OCI-LY1 (cell line): ENCODE data around the gene CHPF.

Experiments used
- H2AFZ ChIP-seq: fragments of 200-600 bp; sonication (generic), shearing (Covaris generic); 2 replicates; pipeline ENCODE4 v1.6.0; 2014; ENCODE audit warnings: antibody characterized with exemption, mild to moderate bottlenecking, low read length
- H3F3A ChIP-seq: fragments of 200-600 bp; sonication (generic), shearing (Covaris generic); 2 replicates; pipeline ENCODE4 v1.6.0; 2014; ENCODE audit warnings: mild to moderate bottlenecking, antibody characterized with exemption, low read length, moderate library complexity; ENCODE audit not compliant: insufficient read depth
- H3K27ac ChIP-seq: fragments of 200-600 bp; sonication (generic); 2 replicates; pipeline ENCODE4 v1.5.1; 2014; ENCODE audit warnings: low read length, mixed run types, mild to moderate bottlenecking, low read depth; ENCODE audit not compliant: poor library complexity, severe bottlenecking
- H3K27me3 ChIP-seq: fragments of 200-600 bp; sonication (generic); 2 replicates; pipeline ENCODE4 v1.6.0; 2014; ENCODE audit warnings: antibody characterized with exemption, mild to moderate bottlenecking, low read length, moderate library complexity; ENCODE audit not compliant: insufficient read depth
- H3K36me3 ChIP-seq: fragments of 200-600 bp; sonication (generic); 2 replicates; pipeline ENCODE4 v1.6.1; 2014; ENCODE audit warnings: mild to moderate bottlenecking, antibody characterized with exemption, low read length, moderate library complexity, mixed read lengths; ENCODE audit not compliant: insufficient read depth
- H3K4me1 ChIP-seq: fragments of 200-600 bp; sonication (generic); 2 replicates; pipeline ENCODE4 v1.5.1; 2014; ENCODE audit warnings: mild to moderate bottlenecking, low read length, moderate library complexity; ENCODE audit not compliant: insufficient read depth, severe bottlenecking
- H3K4me2 ChIP-seq: fragments of 200-600 bp; sonication (generic), shearing (Covaris generic); 2 replicates; pipeline ENCODE4 v1.6.1; 2014; ENCODE audit warnings: low read length
- H3K4me3 ChIP-seq: fragments of 200-600 bp; sonication (generic); 2 replicates; pipeline ENCODE4 v1.5.1; 2014; ENCODE audit warnings: low read length, low read depth, mild to moderate bottlenecking, mixed read lengths; ENCODE audit not compliant: poor library complexity, severe bottlenecking
- H3K79me2 ChIP-seq: fragments of 200-600 bp; shearing (Covaris generic); 2 replicates; pipeline ENCODE4 v1.6.1; 2016; ENCODE audit warnings: mixed run types, low read length, mixed read lengths; ENCODE audit not compliant: insufficient read depth
- H3K9ac ChIP-seq: fragments of 200-600 bp; sonication (generic), shearing (Covaris generic); 2 replicates; pipeline ENCODE4 v1.6.1; 2014; ENCODE audit warnings: mild to moderate bottlenecking, low read length, mixed read lengths
- H3K9me2 ChIP-seq: fragments of 200-600 bp; sonication (generic), shearing (Covaris generic); 2 replicates; pipeline ENCODE4 v1.6.1; 2014; ENCODE audit warnings: low read depth, mild to moderate bottlenecking, low read length, mixed read lengths
- H3K9me3 ChIP-seq: fragments of 200-600 bp; shearing (Covaris generic); 2 replicates; pipeline ENCODE4 v1.6.1; 2014; ENCODE audit warnings: low read length, mixed read lengths
- H4K20me1 ChIP-seq: fragments of 200-600 bp; sonication (generic), shearing (Covaris generic); 2 replicates; pipeline ENCODE4 v1.6.0; 2016; ENCODE audit warnings: mild to moderate bottlenecking, low read length; ENCODE audit not compliant: insufficient read depth
- CTCF ChIP-seq: fragments of 200-600 bp; sonication (generic), shearing (Covaris generic); IDR thresholded peaks from 2 replicates; pipeline ENCODE4 v1.5.1; 2017; ENCODE audit warnings: mild to moderate bottlenecking, antibody characterized with exemption, low read length, moderate library complexity, mixed read lengths
- EZH2 ChIP-seq: fragments of 200-600 bp; sonication (generic), shearing (Covaris generic); IDR thresholded peaks from 2 replicates; pipeline ENCODE4 v1.8.0; 2017; ENCODE audit warnings: borderline replicate concordance, mixed run types, mild to moderate bottlenecking, antibody characterized with exemption, low read length, moderate library complexity, mixed read lengths

The CHPF gene

GRCh38 chr2:219562049-219563020, 18.7 kb upstream of the CHPF start:
- no peaks in the 10 kb centered on the region for H3K4me1 ChIP-seq
- no peak overlapping the region for H3K4me2 ChIP-seq
- H3K79me2 ChIP-seq: no peaks in the 10 kb centered on the region
- no peak overlapping the region for H3K4me3 ChIP-seq
- no peaks in the 10 kb centered on the region for H3K9me2 ChIP-seq
- H3K9me3 ChIP-seq: no peaks in the 10 kb centered on the region
- H2AFZ ChIP-seq: no peak overlapping the region
- H3K27me3 ChIP-seq: peaks cover 3% of the 10 kb centered on the region; the same call in 1 of the 2 replicates
- TF ChIP-seq EZH2 (no peak), CTCF (no peak)
- no peak overlapping the region for H3K9ac ChIP-seq
- H3F3A ChIP-seq: no peaks in the 10 kb centered on the region
- H3K36me3 ChIP-seq: no peaks in the 10 kb centered on the region
- no peaks in the 10 kb centered on the region for H4K20me1 ChIP-seq
- H3K27ac ChIP-seq: no peak overlapping the region

GRCh38 chr2:219561179-219562048, 17.8 kb upstream of the CHPF start:
- Histone ChIP-seq H2AFZ (no peak overlapping the region), H3K4me2 (no peak overlapping the region), H3K9ac (no peak overlapping the region), H3K9me2 (no peaks in the 10 kb centered on the region), H3K36me3 (no peaks in the 10 kb centered on the region), H3K4me1 (no peaks in the 10 kb centered on the region), H3K27ac (no peak overlapping the region), H3K4me3 (no peak overlapping the region), H3F3A (no peaks in the 10 kb centered on the region), H3K79me2 (no peaks in the 10 kb centered on the region), H3K27me3 (peaks cover 7% of the 10 kb centered on the region; the same call in 1 of the 2 replicates), H3K9me3 (no peaks in the 10 kb centered on the region), H4K20me1 (no peaks in the 10 kb centered on the region)
- TF ChIP-seq CTCF (no peak), EZH2 (no peak)

GRCh38 chr2:219560893-219561178, 17.2 kb upstream of the CHPF start:
- Histone ChIP-seq H3K4me1 (no peaks in the 10 kb centered on the region), H3K27me3 (peaks cover 7% of the 10 kb centered on the region; the same call in 1 of the 2 replicates)

More at GRCh38 chr2:219560893-219561178, 17.2 kb upstream of the CHPF start:
- H3K9me2 ChIP-seq: no peaks in the 10 kb centered on the region
- H3K4me3 ChIP-seq: no peak overlapping the region
- no peaks in the 10 kb centered on the region for H3K36me3 ChIP-seq
- no peaks in the 10 kb centered on the region for H3F3A ChIP-seq
- TF ChIP-seq EZH2 (no peak), CTCF (no peak)
- no peak overlapping the region for H2AFZ ChIP-seq
- no peaks in the 10 kb centered on the region for H3K79me2 ChIP-seq
- no peak overlapping the region for H3K9ac ChIP-seq
- no peaks in the 10 kb centered on the region for H4K20me1 ChIP-seq
- H3K4me2 ChIP-seq: no peak overlapping the region
- H3K27ac ChIP-seq: no peak overlapping the region
- H3K9me3 ChIP-seq: no peaks in the 10 kb centered on the region
